Measurements from ENCODE around the gene HDGFL2. TPM values are rescaled to one million over a fixed set of nuclear protein-coding genes. Genes with fewer than 3 reads are reported as not detected.

Gene HDGFL2
- total RNA-seq, result 28.4 TPM
- long read RNA-seq, transcript HDGFL2-208 (16 exons, 2,281 nt), result major isoform, 38 of 86 reads
- long read RNA-seq, transcript HDGFL2-210 (16 exons, 2,255 nt), result minor isoform, 7 of 86 reads
- long read RNA-seq, partial matches to known transcripts, result 34 of 86 reads
- long read RNA-seq, other reads (novel, unspliced or antisense), result 7 of 86 reads

DNA sequence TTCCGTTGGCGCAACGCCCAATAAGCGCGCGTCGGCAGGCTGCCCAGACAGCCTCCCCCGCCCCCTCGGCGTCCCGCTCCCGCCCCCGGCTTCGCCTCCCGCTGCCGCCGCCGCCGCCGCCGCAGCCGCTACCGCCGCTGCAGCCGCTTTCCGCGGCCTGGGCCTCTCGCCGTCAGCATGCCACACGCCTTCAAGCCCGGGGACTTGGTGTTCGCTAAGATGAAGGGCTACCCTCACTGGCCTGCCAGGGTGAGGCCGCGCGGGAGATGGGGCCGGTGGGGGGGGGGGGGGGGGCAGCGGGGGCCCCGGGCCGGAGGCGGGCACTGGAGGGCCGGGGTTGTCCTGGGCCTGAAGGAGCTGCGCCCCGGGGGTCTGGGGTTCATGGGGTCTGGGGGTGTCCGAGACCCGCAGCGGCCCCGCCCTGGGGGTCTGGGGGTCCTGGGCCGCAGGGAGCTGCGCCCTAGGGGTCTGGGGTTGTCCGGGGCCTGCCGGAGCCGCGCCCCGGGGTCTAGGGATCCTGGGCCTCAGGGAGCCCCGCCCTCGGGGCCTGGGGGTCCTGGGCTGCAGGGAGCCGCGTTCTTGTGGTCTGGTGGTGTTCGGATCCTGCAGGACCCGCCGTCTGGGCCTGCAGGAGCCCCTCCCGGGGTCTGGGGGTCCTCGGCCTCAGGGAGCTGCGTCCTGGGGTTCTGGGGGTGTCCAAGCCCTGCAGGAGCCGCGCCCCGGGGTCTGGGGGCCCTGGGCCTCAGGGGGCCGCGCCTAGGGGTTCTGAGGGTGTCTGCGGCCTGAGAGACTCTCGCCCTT lies at the start of gene HDGFL2:
Gene HDGFL2, plus strand, starts transcription at position 124 of the 801 bp plus-strand sequence. Its CDS starts 54 bp downstream, at position 178.
- intact Hi-C loops (cut with DNase I), result no loop called here
- DNase-seq (ENCODE audit: low spot score), result no peak

DNA sequence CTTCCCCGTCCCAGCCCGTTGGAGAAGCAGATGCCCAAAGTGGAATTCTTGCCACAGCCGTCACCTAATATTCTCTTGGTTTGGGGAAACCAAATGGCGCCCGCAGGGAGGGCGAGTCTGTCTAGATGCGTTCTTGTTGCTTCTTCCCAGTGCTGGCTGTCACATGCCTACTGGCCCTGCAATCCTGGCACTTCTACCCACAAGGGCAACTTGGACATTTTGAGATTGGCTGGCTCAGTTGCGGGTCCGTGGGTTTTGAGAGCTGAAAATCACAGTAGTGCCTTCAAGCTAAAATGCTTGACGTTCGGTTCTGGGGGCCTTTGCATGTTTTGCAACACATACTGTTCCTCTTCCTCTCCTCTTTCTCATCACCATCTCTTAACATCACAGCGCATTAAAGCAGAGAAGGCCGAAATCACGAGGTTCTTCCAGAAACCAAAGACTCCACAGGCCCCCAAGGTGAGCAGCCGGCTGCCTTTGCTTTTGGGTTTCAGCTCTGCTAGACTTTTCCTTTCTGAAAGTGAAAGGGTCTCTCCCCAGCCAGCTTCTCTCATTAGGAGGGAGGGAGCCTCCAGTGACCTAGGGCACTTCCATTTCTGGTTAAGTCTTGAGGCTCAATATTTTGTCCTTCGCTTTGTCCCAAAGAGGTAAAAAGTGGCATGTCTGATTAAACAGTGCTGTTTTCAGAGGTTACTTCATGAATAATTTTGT lies 48.5 kb upstream of the HDGFL2 start:
- intact Hi-C loops (cut with DNase I), result no loop called here
- DNase-seq (ENCODE audit: low spot score), result no peak

DNA sequence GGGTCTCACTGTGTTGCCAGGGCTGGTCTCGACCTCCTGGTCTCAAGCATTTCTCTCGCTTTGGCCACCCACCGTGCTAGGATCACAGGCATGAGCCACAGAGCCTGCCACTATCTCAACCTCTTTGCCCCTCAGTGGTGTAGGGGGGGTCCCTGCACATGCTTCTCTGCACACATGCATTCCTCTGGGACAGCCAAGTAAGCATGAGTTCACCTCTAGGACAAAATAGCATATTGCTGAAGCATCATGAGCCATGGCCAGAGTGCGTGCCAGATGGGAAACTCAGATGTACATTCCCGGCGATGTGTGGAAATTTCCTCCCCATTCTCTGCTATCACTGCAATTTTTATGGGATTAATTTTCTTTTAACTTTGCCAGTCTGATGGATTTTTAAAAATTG lies 46.6 kb upstream of the HDGFL2 start:
- intact Hi-C loops (cut with DNase I), result no loop called here
- no peak for DNase-seq (ENCODE audit: low spot score)

DNA sequence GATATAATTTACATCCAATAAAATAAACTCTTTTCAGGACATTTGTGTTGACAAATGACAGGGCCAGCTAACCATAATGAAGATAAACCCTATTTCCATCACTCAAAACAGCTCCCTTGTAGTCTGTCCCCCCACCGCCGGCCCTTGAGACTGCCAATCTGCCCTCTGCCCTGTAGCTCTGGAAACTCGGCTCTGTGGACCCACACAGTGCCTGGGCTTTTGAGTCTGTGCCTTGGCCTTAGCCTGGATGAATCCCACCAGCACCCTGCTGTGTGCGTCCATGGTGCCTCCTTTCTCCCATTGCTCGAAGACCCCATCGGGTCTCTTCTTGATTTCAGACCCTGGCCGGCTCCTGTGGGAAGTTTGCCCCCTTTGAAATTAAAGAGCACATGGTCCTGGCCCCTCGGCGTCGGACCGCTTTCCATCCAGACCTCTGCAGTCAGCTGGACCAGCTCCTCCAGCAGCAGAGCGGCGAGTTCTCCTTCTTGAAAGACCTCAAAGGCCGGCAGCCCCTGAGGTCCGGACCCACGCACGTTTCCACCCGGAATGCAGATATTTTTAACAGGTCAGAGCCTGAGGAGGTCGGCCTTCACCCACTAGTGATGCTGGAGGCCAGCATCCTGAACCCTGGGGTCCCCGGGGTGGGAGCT lies 43.6 kb upstream of the HDGFL2 start:
- intact Hi-C loops (cut with DNase I), result no loop called here

GRCh38 chr19:4429256-4429655 lies 42.8 kb upstream of the HDGFL2 start:
- intact Hi-C loops (cut with DNase I), result no loop called here
- no peak for DNase-seq (ENCODE audit: low spot score)

More for the DNA sequence above, 43.6 kb upstream of the HDGFL2 start:
- no peak for DNase-seq (ENCODE audit: low spot score)

DNA sequence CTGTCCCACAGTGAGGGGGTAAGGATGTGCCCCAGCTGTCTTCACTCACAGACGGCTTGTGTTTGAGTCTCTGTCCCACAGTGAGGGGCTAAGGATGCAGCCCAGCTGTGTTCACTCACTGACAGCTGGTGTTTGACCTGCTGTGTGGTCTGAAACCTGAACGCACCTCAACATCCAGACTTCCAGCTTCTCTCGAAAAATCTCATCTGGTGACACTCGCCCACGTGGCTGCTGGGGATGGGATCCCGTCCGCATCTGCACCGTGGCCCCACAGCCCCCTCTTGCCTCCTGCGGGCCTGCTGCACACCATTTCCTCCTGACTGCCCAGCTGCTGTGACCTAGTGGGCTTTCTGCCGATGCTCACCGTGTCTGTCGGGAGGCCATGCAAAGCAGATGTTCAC lies 42.3 kb upstream of the HDGFL2 start:
- DNase-seq (ENCODE audit: low spot score), result no peak
- intact Hi-C loops (cut with DNase I), result no loop called here

DNA sequence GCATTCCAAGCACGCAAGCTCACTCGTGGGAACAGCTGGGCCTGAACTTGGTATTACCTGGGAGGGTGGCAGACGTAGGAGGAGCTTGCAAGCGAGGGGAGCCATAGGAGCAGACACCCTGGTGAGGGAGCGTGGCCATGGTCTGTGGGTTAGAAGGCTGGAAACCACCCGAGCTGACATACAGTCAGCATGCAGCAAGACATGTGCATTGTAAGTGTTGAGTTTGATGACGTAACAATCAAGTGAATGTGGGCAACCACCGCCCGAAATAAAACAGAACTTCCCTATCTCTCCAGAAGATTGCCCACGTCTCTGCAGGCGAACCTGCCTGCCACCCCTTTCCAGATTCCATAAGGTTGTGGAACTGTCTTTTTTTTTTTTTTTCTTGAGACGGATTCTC lies 41.3 kb upstream of the HDGFL2 start:
- intact Hi-C loops (cut with DNase I), result no loop called here
- DNase-seq (ENCODE audit: low spot score), result no peak

DNA sequence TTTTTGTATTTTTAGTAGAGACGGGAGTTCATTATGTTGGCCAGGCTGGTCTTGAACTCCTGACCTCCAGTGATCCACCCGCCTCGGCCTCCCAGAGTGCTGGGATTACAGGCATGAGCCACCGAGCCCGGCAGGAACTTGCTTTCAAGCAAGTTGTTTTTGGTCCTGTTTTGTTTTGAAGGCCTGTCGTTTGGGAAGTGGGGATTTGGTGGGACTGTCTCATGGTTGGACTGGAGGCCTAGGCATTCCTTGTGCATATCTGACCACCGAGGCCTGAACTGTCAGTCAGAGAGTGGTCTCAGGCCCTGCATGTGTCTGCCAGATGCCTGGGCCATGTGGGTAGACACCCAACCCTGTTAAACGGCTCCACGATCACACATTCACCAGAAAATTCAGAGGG lies 40.8 kb upstream of the HDGFL2 start:
- DNase-seq (ENCODE audit: low spot score), result no peak
- intact Hi-C loops (cut with DNase I), result no loop called here

- DNase-seq (ENCODE audit: low spot score), result no peak
- intact Hi-C loops (cut with DNase I), result no loop called here
These were observed 40.1 kb upstream of the HDGFL2 start for GRCh38 chr19:4431808-4432674.

DNA sequence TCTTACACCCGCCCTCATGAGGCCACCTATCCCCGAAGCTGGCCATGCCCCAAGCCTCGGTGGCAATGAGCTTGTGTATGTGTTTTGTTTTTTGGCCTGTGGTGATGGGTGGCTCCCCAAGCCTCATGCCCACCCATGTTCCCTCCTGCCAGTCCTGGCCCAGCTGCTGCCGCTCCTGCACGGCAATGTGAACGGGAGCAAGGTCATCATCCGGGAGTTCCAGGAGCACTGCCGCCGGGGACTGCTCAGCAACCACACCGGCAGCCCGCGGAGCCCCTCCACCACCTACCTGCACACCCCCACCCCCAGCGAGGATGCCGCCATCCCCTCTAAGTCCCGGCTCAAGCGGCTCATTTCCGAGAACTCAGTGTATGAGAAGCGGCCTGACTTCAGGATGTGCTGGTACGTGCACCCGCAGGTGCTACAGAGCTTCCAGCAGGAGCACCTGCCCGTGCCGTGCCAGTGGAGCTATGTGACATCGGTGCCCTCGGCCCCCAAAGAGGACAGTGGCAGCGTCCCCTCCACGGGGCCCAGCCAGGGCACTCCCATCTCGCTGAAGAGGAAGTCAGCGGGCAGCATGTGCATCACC lies 39.1 kb upstream of the HDGFL2 start:
- DNase-seq (ENCODE audit: low spot score), result no peak
- intact Hi-C loops (cut with DNase I), result no loop called here

GRCh38 chr19:4434391-4434790 lies 37.7 kb upstream of the HDGFL2 start:
- intact Hi-C loops (cut with DNase I), result no loop called here
- no peak for DNase-seq (ENCODE audit: low spot score)

DNA sequence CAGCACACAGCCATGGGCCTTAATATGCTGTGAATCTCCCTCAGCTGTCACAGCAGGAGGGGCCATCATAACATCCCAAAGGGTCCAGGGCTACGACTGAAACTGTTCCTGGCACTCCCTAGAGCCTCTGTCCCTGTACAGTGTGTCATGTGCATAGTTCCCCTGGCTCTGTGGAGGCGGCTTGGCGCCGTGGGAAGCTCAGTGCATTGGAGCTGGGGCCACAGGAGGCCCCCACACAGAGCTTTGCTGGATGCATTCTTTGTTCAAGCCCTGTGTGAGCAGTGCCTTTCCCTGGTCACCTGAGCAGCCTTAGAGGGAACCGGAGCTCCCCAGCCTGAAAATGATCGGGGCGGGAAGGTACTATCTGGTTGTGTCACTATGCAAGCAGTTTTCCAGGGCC lies 35.9 kb upstream of the HDGFL2 start:
- no peak for DNase-seq (ENCODE audit: low spot score)
- intact Hi-C loops (cut with DNase I), result no loop called here

DNA sequence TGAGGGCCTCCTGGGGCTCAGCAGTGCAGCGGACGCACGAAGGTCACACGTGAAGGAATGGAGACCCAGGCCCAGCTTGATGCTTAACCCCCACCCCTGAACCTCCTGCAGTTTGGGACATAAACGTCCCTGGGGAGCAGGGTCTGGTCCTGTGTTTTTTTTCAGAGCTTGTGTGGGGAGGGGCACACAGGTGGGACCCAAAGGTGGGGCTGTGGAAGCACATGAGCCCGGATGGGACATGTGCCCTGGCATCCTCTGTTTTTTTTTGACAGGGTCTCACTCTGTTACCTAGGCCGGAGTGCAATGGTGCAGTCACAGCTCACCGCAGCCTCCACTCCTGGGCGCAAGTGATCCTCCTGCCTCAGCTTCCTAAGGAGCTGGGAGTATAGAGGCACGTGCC lies 35.0 kb upstream of the HDGFL2 start:
- no peak for DNase-seq (ENCODE audit: low spot score)
- intact Hi-C loops (cut with DNase I), result no loop called here

GRCh38 chr19:4439243-4439642 lies 32.9 kb upstream of the HDGFL2 start:
- DNase-seq (ENCODE audit: low spot score), result no peak
- intact Hi-C loops (cut with DNase I), result no loop called here

DNA sequence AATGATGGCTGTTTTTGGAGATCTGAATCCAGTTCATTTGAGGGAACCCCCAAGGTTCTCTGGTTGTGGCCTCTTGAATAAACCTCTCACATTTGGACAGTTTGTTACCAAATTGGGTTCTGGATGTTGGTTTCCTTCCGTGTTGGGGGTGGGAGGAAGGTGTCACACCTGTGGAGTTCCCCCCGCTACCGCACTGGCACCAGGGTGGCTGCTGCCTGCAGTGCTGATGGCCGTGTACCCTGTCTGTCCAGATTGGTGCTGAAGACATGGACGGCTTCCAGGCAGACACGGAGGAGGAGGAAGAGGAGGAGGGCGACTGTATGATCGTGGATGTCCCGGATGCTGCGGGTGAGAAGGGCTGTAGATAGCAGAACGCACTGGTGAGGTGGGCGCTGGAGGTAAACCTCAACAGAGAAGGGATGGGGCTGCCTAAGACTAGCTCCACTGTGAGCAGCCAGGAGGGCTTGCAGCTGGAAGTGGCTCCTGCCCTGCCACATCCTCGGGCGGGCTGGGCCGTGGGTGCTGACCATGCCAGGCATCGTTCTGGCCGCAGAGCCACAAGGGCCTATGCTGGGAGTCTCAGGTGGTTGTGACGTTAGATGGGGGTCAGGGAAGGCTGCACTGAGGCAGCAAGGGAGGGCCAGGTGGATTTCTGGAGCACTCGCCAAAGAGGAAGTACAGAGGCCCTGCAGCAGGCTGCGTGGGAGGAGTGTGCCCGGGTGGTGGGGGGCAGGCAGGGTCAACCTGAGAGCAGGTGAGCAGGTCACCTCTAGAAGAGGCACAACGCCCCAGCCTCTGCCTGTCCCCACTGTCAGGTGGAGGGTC lies 29.9 kb upstream of the HDGFL2 start:
- no peak for DNase-seq (ENCODE audit: low spot score)
- intact Hi-C loops (cut with DNase I), result no loop called here

- intact Hi-C loops (cut with DNase I), result no loop called here
- no peak for DNase-seq (ENCODE audit: low spot score)
These were observed 29.3 kb upstream of the HDGFL2 start for GRCh38 chr19:4442819-4443146.

GRCh38 chr19:4443188-4443587 lies 28.9 kb upstream of the HDGFL2 start:
- no peak for DNase-seq (ENCODE audit: low spot score)
- intact Hi-C loops (cut with DNase I), result no loop called here

GRCh38 chr19:4443966-4444764 lies 27.9 kb upstream of the HDGFL2 start:
- intact Hi-C loops (cut with DNase I), result no loop called here
- no peak for DNase-seq (ENCODE audit: low spot score)

All from cardiac septum (tissue), 1 donor.